Measurements from ENCODE around the gene MAGEA2B. TPM values are rescaled to one million over a fixed set of nuclear protein-coding genes. Genes with fewer than 3 reads are reported as not detected.
"Not testable (repeated sequence)": the region's sequence is repeated elsewhere in the genome, so short reads cannot be mapped to it uniquely, and the experiment has no call there.

Gene MAGEA2B
- total and polyA plus RNA-seq, 12 donors: not detected

DNA sequence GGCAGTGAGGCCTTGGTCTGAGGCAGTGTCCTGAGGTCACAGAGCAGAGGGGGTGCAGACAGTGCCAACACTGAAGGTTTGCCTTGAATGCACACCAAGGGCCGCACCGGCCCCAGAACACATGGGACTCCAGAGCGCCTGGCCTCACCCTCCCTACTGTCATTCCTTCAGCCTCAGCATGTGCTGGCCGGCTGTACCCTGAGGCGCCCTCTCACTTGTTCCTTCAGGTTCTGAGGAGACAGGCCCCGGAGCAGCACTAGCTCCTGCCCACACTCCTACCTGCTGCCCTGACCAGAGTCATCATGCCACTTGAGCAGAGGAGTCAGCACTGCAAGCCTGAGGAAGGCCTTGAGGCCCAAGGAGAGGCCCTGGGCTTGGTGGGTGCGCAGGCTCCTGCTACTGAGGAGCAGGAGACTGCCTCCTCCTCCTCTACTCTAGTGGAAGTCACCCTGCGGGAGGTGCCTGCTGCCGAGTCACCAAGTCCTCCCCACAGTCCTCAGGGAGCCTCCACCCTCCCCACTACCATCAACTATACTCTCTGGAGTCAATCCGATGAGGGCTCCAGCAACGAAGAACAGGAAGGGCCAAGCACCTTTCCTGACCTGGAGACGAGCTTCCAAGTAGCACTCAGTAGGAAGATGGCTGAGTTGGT is 21.6 kb downstream of the MAGEA2B start:
- no peak overlapping the region for H3K27ac ChIP-seq
- TF ChIP-seq, protein P1, sequence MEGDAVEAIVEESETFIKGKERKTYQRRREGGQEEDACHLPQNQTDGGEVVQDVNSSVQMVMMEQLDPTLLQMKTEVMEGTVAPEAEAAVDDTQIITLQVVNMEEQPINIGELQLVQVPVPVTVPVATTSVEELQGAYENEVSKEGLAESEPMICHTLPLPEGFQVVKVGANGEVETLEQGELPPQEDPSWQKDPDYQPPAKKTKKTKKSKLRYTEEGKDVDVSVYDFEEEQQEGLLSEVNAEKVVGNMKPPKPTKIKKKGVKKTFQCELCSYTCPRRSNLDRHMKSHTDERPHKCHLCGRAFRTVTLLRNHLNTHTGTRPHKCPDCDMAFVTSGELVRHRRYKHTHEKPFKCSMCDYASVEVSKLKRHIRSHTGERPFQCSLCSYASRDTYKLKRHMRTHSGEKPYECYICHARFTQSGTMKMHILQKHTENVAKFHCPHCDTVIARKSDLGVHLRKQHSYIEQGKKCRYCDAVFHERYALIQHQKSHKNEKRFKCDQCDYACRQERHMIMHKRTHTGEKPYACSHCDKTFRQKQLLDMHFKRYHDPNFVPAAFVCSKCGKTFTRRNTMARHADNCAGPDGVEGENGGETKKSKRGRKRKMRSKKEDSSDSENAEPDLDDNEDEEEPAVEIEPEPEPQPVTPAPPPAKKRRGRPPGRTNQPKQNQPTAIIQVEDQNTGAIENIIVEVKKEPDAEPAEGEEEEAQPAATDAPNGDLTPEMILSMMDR (IDR thresholded peaks at IDR 0.05): no peak

DNA sequence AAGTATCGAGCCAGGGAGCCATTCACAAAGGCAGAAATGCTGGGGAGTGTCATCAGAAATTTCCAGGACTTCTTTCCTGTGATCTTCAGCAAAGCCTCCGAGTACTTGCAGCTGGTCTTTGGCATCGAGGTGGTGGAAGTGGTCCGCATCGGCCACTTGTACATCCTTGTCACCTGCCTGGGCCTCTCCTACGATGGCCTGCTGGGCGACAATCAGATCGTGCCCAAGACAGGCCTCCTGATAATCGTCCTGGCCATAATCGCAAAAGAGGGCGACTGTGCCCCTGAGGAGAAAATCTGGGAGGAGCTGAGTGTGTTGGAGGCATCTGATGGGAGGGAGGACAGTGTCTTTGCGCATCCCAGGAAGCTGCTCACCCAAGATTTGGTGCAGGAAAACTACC is 22.1 kb downstream of the MAGEA2B start:
- ATAC-seq, H3K4me3 ChIP-seq, DNase-seq, H3K27me3 ChIP-seq, H3K27ac ChIP-seq, H3K36me3 ChIP-seq, H3K4me1 ChIP-seq, H3K9me3 ChIP-seq: not testable (repeated sequence)
- intact Hi-C loops (cut with DNase I): loop anchor here in 1 of 10 donors (10.0 kb wide), 1 partner anchor 1542 kb away; no protein-coding TSS in a partner anchor
- 83 to 85% methylated on average over 12 of the region's 12 CpGs for WGBS, 2 donors

More for the DNA sequence above, 21.6 kb downstream of the MAGEA2B start:
- H3K9me3 ChIP-seq: no peaks in the 10 kb centered on the region
- no peaks in the 10 kb centered on the region for H3K36me3 ChIP-seq
- ATAC-seq (no peak), DNase-seq (no peak)
- no peak overlapping the region for H3K4me3 ChIP-seq
- whole genome bisulfite sequencing, 2 donors: 91 to 92% methylated on average over 10 to 12 of the region's 12 CpGs
- no peaks in the 10 kb centered on the region for H3K4me1 ChIP-seq
- intact Hi-C loops (cut with DNase I): loop anchor here in 1 of 10 donors (10.0 kb wide), 1 partner anchor 1541 kb away; no protein-coding TSS in a partner anchor
- no peaks in the 10 kb centered on the region for H3K27me3 ChIP-seq

DNA sequence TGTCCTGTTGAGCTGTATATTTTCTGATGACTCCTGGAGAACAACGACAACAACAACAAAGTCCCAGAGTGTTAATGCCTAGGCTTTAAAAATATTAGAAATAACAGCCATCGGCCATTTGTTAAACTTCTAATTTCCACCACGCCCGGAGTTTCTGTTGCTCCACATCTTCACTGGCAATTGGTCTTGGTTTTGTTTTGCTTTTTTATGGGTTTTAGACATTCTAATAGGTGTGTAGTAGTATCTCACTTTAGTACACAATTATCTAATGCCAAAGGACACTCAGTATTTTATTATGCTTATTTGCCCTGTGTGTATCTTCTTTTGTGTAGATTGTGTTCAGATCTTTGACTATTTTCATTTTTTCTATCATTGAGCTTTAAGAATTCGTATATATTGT is 24.1 kb downstream of the MAGEA2B start:
- Histone ChIP-seq H3K4me1 (no peaks in the 10 kb centered on the region), H3K36me3 (no peaks in the 10 kb centered on the region), H3K9me3 (no peaks in the 10 kb centered on the region), H3K27ac (no peak overlapping the region), H3K27me3 (no peaks in the 10 kb centered on the region), H3K4me3 (no peak overlapping the region)
- no peak for ATAC-seq
- intact Hi-C loops (cut with DNase I): loop anchor here in 1 of 10 donors (10.0 kb wide), 1 partner anchor 1544 kb away; no protein-coding TSS in a partner anchor
- TF ChIP-seq, protein P1 (IDR thresholded peaks at IDR 0.05): no peak
- WGBS, 2 donors: 78 to 86% methylated on average over 5 of the region's 5 CpGs
- no peak for DNase-seq

DNA sequence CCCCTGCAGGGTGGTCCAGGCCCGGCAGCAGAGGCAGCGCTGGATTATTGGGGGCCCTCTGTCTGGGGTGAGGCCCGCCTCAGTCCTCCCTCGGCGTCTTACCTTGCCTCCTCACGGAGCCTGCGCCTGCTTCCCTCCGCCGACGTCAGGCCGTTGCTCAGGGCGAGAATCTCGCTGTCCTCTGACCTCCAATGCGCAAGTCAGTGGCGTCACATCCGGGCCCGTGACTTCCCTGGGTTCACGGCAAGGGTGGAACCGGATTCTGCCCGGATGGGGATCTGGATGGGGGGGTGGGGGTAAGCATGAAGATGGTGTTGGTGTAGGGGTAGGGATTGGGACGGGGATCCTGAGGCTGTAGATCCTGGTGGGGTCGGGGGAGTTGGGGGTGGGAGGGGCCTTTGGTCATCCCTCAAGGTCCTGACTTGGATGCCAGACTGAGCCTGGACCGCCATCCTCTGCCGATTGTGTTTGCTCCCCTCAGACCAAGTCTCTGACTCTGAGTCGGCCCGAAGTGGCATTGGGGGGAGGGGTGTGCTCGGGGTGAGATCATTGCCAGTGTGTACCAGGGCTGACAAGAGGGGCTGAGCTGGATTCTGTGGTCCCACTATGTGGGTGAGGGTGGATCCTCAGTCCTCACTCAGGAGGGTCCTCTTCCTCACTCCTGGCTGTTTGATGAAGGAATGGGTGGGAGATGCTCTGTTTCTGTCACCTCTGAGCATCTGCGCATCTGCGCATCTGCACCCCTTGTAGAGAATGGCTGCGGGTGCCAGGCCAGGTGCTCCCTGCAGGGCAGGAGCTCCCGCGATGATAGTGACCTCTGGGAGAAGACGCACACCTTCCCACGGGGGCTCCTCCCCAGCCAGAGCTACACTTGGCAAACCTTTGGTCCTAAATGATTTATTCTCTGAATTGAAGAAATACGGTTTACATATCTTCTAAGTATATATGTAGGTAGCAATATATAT is 39.5 kb downstream of the MAGEA2B start, which contains the start of gene MAGEA2:
MAGEA2 (minus strand) TSS at position 157 of the 965 bp plus-strand sequence. CDS start 2,479 bp downstream, outside the sequence.
- H3K4me3 ChIP-seq; H3K4me1 ChIP-seq; DNase-seq; ATAC-seq; H3K27ac ChIP-seq; intact Hi-C loops (cut with DNase I); H3K27me3 ChIP-seq; H3K36me3 ChIP-seq; H3K9me3 ChIP-seq: not testable (repeated sequence)
- WGBS, 2 donors: no CpG with 5 or more reads among the region's 35 CpGs

DNA sequence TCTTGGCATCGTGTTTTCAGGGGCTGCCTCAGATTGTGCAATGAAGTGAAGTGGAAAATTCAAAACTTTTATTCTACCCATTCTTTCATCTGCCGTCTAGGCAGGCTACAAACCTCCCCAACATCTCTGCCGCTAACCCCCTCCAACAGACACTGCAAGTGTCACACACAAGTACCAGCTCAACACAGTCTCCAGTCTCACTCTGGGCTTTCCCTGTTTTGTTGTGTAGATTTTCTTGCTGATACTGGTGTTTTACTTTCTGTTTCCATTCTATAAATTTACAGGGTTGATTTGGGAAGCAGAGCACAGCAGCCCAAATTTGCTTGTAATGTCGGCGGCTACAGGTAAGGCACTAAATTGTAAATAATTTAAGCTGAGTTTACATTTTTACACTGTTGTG is 40.4 kb downstream of the MAGEA2B start:
- H3K36me3 ChIP-seq; ATAC-seq; H3K27ac ChIP-seq; DNase-seq; H3K4me3 ChIP-seq; H3K9me3 ChIP-seq; H3K27me3 ChIP-seq; intact Hi-C loops (cut with DNase I); H3K4me1 ChIP-seq: not testable (repeated sequence)
- no CpG with 5 or more reads among the region's 5 CpGs for WGBS, 2 donors

DNA sequence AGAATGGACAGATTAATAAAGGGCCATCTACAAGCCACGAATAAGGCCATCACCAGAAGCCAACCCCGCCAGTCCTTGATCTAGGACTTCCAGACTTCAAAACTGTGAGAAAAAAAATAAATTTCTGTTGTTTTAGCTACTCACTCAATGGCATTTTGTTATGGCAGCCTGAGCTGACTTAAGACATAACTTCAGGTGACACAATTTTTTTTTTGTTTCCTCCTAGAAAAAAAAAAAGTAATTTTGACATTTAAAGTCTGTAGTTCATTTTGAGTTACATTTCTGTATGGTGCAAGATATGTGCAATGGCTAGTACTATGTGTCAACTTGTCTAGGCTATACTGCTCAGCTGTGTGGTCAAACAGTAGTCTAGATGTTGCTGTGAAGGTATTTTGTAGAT is 44.5 kb downstream of the MAGEA2B start, which contains the start of gene CSAG3:
CSAG3 (plus strand) TSS at position 301 of the 400 bp plus-strand sequence.
- H3K27ac ChIP-seq; DNase-seq; ATAC-seq; H3K27me3 ChIP-seq; intact Hi-C loops (cut with DNase I); H3K9me3 ChIP-seq; H3K4me3 ChIP-seq; H3K36me3 ChIP-seq; H3K4me1 ChIP-seq: not testable (repeated sequence)
- WGBS, 2 donors: no CpG with 5 or more reads among the region's 2 CpGs

DNA sequence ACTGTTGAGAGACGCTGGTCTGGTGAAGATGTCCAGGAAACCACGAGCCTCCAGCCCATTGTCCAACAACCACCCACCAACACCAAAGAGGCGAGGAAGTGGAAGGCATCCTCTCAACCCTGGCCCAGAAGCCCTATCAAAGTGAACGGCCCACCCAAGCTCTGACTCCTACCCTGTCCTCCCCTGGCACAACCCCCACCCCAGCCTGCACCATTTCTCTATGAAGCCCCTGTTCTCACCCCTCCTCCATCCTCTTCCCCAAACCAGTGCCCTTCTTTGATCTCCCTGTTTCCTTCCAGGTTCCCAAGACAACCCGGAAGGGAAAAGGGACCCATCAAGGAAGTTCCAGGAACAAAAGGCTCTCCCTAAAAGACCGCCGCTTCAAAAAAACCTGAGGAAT is 45.1 kb downstream of the MAGEA2B start:
- H3K36me3 ChIP-seq; intact Hi-C loops (cut with DNase I); H3K4me1 ChIP-seq; DNase-seq; ATAC-seq; H3K27ac ChIP-seq; H3K27me3 ChIP-seq; H3K9me3 ChIP-seq; H3K4me3 ChIP-seq: not testable (repeated sequence)
- WGBS, 2 donors: 57 to 100% methylated on average over 1 to 4 of the region's 7 CpGs

DNA sequence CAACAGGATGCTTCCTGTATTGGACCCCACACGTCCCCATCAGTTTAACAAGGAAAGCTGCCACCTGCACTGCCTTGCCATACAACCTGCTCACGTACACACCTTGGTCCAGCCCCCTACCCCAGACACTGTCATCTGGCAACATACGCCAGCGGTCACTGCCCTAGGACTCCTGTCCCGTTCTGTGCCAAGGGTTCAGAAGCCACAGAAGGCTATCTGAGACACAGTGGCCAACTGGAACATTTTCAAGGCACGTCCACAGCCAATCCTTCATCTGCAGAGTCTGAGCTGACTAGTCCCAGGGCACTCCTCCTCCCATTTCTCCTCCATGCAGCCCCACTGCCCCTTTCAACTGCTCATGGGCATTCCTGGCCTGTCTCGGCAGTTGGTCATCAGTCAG is 47.2 kb downstream of the MAGEA2B start:
- H3K27me3 ChIP-seq; H3K36me3 ChIP-seq; DNase-seq; H3K9me3 ChIP-seq; H3K4me3 ChIP-seq; H3K4me1 ChIP-seq; intact Hi-C loops (cut with DNase I); H3K27ac ChIP-seq: not testable (repeated sequence)
- WGBS, 2 donors: 67 to 87% methylated on average over 3 of the region's 7 CpGs
- ATAC-seq: peak in 1 of 8 donors; percentile 53

DNA sequence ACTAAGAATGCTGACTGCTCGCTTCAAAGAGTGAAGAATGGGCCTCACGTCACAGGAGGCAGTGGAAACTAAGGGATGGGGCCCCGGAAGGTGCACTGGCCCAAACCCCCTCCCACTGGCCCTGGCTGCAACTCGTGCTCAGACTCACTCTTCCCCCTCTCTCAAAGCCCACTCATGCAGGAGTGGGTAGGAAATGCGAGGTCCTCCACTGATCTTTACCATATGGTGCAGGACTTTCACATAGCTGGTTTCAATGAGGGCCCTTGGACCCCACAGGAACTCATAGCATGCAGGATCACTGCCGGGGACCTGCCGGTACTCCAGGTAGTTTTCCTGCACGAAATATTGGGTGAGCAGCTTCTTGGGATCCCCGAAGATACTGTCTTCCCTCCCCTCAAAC is 52.1 kb downstream of the MAGEA2B start:
- H3K27ac ChIP-seq; DNase-seq; ATAC-seq; intact Hi-C loops (cut with DNase I); H3K36me3 ChIP-seq; H3K4me3 ChIP-seq; H3K9me3 ChIP-seq; H3K4me1 ChIP-seq; H3K27me3 ChIP-seq: not testable (repeated sequence)
- 77 to 81% methylated on average over 9 of the region's 9 CpGs for WGBS, 2 donors
